GM19238 (cell line): ENCODE data around the gene NDUFS1.

Experiments used
- DNase-seq: peaks from one replicate; pipeline ENCODE4 v3.0.0; 2011; ENCODE audit warnings: low spot score; ENCODE audit not compliant: insufficient read length

The NDUFS1 gene

DNA sequence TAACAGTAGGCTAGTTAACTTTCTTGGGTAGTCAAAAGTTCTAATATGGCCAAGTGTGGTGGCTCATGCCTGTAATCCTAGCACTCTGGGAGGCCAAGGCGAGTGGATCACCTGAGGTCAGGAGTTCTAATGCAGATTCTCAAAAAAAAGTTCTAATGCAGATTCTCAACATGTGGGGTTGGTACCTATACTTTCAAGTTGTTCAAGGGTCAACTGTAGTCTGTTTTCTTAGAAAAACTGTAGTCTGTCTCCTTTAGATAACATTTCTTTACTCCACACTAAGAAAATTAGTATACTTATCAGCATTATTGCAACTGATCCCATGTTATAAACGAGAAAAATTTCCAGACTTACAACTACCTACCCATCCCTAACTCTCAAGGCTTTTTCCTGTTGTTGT, 89.8 kb downstream of the NDUFS1 start:
- no peak for DNase-seq

DNA sequence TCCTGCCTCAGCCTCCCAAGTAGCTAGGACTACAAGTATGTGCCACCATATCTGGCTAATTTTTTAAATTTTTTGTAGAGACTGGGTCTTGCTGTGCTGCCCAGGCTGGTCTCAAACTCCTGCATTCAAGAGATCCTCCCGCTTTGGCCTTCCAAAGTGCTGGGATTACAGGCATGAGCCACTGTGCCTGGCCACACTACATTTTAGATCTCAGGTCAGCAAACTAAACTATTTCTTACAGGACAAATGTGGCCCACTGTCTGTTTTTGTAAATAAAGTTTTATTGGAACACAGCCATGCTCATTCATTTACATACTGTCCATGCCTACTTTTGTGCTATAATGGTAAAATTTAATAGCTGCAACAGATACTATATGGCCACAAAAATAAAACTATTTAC, 91.0 kb downstream of the NDUFS1 start:
- DNase-seq: no peak
